ENCODE results near the gene LIMS3. TPM values are rescaled to one million over a fixed set of nuclear protein-coding genes. Genes with fewer than 3 reads are reported as not detected.
"Not testable (repeated sequence)": the region's sequence is repeated elsewhere in the genome, so short reads cannot be mapped to it uniquely, and the experiment has no call there.

Gene LIMS3
- 1 to 10 TPM in 2 of 4 donors, under 1 TPM in 1, not detected in 1; 0.48 to 4.2 (median 3.7) TPM for total RNA-seq

- intact Hi-C loops (cut with DNase I; ENCODE audit: low total_unique reads); DNase-seq; H3K9me3 ChIP-seq; H3K4me3 ChIP-seq; H3K27ac ChIP-seq; H3K4me1 ChIP-seq; in situ Hi-C loops (cut with MboI; ENCODE audit: low pct_ligation_motif_present in 1 of 4, low pct_unique_long_range_greater_than_20kb in 1 of 4, low sequenced_read_pairs in 3 of 4); H3K36me3 ChIP-seq; H3K27me3 ChIP-seq: not testable (repeated sequence)
- WGBS, 2 donors (ENCODE audit: low coverage in 1 of 2): no CpG with 5 or more reads among the region's 28 CpGs
These were observed at the start of gene LIMS3 for GRCh38 chr2:109898462-109899336. Gene LIMS3 (plus strand): TSS chr2:109898688. CDS start chr2:109898729, 41 bp downstream.

DNA sequence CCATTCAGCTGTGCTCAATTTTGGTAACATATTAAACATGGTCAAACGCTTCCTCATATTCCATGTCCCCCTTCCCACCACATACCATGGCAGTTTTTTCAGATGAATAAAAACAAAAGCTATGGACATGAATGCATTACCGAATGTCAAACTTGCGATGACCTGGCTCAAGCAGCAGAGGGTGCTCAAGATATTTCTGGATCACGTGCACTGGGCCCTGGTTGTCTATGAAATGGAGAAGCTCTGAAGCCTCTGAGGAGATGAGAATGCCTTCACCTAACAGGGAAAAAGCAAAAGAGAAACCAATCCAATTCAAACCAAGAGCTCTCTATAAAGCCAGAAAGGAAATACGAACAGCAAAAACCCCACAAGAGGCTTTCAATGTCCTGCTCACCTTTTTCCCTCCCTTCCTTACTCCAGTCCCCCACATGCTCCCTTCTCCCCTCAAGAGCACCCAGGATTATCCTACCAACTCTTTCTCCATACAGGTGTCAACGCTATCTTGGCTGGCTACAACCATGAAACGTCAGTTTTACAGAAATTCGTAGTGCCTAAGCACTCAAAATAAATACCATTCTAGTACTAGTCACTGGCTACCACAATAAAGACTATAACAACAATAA, 27.2 kb upstream of the LIMS3 start:
- H3K9me3 ChIP-seq; intact Hi-C loops (cut with DNase I; ENCODE audit: low total_unique reads); DNase-seq; H3K27ac ChIP-seq; H3K27me3 ChIP-seq; H3K4me3 ChIP-seq; H3K36me3 ChIP-seq; in situ Hi-C loops (cut with MboI; ENCODE audit: low pct_ligation_motif_present in 1 of 4, low pct_unique_long_range_greater_than_20kb in 1 of 4, low sequenced_read_pairs in 3 of 4); H3K4me1 ChIP-seq: not testable (repeated sequence)
- WGBS, 2 donors (ENCODE audit: low coverage in 1 of 2): no CpG with 5 or more reads among the region's 8 CpGs

GRCh38 chr2:109876625-109877024, 21.9 kb upstream of the LIMS3 start:
- H3K9me3 ChIP-seq; H3K4me3 ChIP-seq; H3K27me3 ChIP-seq; H3K4me1 ChIP-seq; H3K27ac ChIP-seq; H3K36me3 ChIP-seq; in situ Hi-C loops (cut with MboI; ENCODE audit: low pct_ligation_motif_present in 1 of 4, low pct_unique_long_range_greater_than_20kb in 1 of 4, low sequenced_read_pairs in 3 of 4); DNase-seq; intact Hi-C loops (cut with DNase I; ENCODE audit: low total_unique reads): not testable (repeated sequence)
- WGBS, 2 donors (ENCODE audit: low coverage in 1 of 2): no CpG with 5 or more reads among the region's 3 CpGs

- in situ Hi-C loops (cut with MboI; ENCODE audit: low pct_ligation_motif_present in 1 of 4, low pct_unique_long_range_greater_than_20kb in 1 of 4, low sequenced_read_pairs in 3 of 4); H3K4me3 ChIP-seq; H3K27ac ChIP-seq; H3K27me3 ChIP-seq; DNase-seq; H3K4me1 ChIP-seq; H3K36me3 ChIP-seq; H3K9me3 ChIP-seq; intact Hi-C loops (cut with DNase I; ENCODE audit: low total_unique reads): not testable (repeated sequence)
- no CpG with 5 or more reads among the region's 1 CpG for WGBS, 2 donors (ENCODE audit: low coverage in 1 of 2)
These were observed 16.4 kb upstream of the LIMS3 start for GRCh38 chr2:109882112-109882511.

GRCh38 chr2:109888414-109888813, 10.1 kb upstream of the LIMS3 start:
- H3K4me1 ChIP-seq; H3K9me3 ChIP-seq; H3K27ac ChIP-seq; DNase-seq; intact Hi-C loops (cut with DNase I; ENCODE audit: low total_unique reads); H3K36me3 ChIP-seq; in situ Hi-C loops (cut with MboI; ENCODE audit: low pct_ligation_motif_present in 1 of 4, low pct_unique_long_range_greater_than_20kb in 1 of 4, low sequenced_read_pairs in 3 of 4); H3K4me3 ChIP-seq; H3K27me3 ChIP-seq: not testable (repeated sequence)
- no CpG with 5 or more reads among the region's 4 CpGs for WGBS, 2 donors (ENCODE audit: low coverage in 1 of 2)

GRCh38 chr2:109889909-109890308, 8.6 kb upstream of the LIMS3 start:
- H3K36me3 ChIP-seq; in situ Hi-C loops (cut with MboI; ENCODE audit: low pct_ligation_motif_present in 1 of 4, low pct_unique_long_range_greater_than_20kb in 1 of 4, low sequenced_read_pairs in 3 of 4); H3K4me3 ChIP-seq; H3K4me1 ChIP-seq; H3K27ac ChIP-seq; DNase-seq; H3K9me3 ChIP-seq; intact Hi-C loops (cut with DNase I; ENCODE audit: low total_unique reads); H3K27me3 ChIP-seq: not testable (repeated sequence)
- WGBS, 2 donors (ENCODE audit: low coverage in 1 of 2): no CpG with 5 or more reads among the region's 4 CpGs

GRCh38 chr2:109891024-109891423, 7.5 kb upstream of the LIMS3 start:
- WGBS, 2 donors (ENCODE audit: low coverage in 1 of 2): no CpG with 5 or more reads among the region's 4 CpGs
- in situ Hi-C loops (cut with MboI; ENCODE audit: low pct_ligation_motif_present in 1 of 4, low pct_unique_long_range_greater_than_20kb in 1 of 4, low sequenced_read_pairs in 3 of 4): not testable (repeated sequence)

GRCh38 chr2:109893736-109894135, 4.8 kb upstream of the LIMS3 start:
- H3K27ac ChIP-seq; H3K9me3 ChIP-seq; intact Hi-C loops (cut with DNase I; ENCODE audit: low total_unique reads); DNase-seq; in situ Hi-C loops (cut with MboI; ENCODE audit: low pct_ligation_motif_present in 1 of 4, low pct_unique_long_range_greater_than_20kb in 1 of 4, low sequenced_read_pairs in 3 of 4); H3K4me1 ChIP-seq; H3K4me3 ChIP-seq; H3K27me3 ChIP-seq; H3K36me3 ChIP-seq: not testable (repeated sequence)
- WGBS, 2 donors (ENCODE audit: low coverage in 1 of 2): no CpG with 5 or more reads among the region's 7 CpGs

More at GRCh38 chr2:109891024-109891423, 7.5 kb upstream of the LIMS3 start:
- H3K4me3 ChIP-seq; H3K4me1 ChIP-seq; DNase-seq; H3K9me3 ChIP-seq; H3K27me3 ChIP-seq; H3K36me3 ChIP-seq; H3K27ac ChIP-seq; intact Hi-C loops (cut with DNase I; ENCODE audit: low total_unique reads): not testable (repeated sequence)

- H3K27me3 ChIP-seq; H3K4me1 ChIP-seq; H3K4me3 ChIP-seq; H3K9me3 ChIP-seq; in situ Hi-C loops (cut with MboI; ENCODE audit: low pct_ligation_motif_present in 1 of 4, low pct_unique_long_range_greater_than_20kb in 1 of 4, low sequenced_read_pairs in 3 of 4); intact Hi-C loops (cut with DNase I; ENCODE audit: low total_unique reads); H3K27ac ChIP-seq; DNase-seq; H3K36me3 ChIP-seq: not testable (repeated sequence)
- no CpG with 5 or more reads among the region's 6 CpGs for WGBS, 2 donors (ENCODE audit: low coverage in 1 of 2)
These were observed 4.3 kb upstream of the LIMS3 start for GRCh38 chr2:109894141-109894540.

- H3K27me3 ChIP-seq; H3K27ac ChIP-seq; H3K4me3 ChIP-seq; in situ Hi-C loops (cut with MboI; ENCODE audit: low pct_ligation_motif_present in 1 of 4, low pct_unique_long_range_greater_than_20kb in 1 of 4, low sequenced_read_pairs in 3 of 4); DNase-seq; H3K36me3 ChIP-seq; intact Hi-C loops (cut with DNase I; ENCODE audit: low total_unique reads); H3K9me3 ChIP-seq; H3K4me1 ChIP-seq: not testable (repeated sequence)
- WGBS, 2 donors (ENCODE audit: low coverage in 1 of 2): no CpG with 5 or more reads among the region's 3 CpGs
These were observed 3.2 kb upstream of the LIMS3 start for GRCh38 chr2:109895090-109895869.
